Ramos (cell line): ENCODE results near the gene UGT8.

Experiments
- in situ Hi-C: fragments of 300-500 bp; cut with MboI; formaldehyde crosslinking; loops from one replicate; pipeline ENCODE4 v1.14.3; 2022; ENCODE audit warnings: low sequenced_read_pairs; ENCODE audit not compliant: unreplicated experiment

Gene UGT8

DNA sequence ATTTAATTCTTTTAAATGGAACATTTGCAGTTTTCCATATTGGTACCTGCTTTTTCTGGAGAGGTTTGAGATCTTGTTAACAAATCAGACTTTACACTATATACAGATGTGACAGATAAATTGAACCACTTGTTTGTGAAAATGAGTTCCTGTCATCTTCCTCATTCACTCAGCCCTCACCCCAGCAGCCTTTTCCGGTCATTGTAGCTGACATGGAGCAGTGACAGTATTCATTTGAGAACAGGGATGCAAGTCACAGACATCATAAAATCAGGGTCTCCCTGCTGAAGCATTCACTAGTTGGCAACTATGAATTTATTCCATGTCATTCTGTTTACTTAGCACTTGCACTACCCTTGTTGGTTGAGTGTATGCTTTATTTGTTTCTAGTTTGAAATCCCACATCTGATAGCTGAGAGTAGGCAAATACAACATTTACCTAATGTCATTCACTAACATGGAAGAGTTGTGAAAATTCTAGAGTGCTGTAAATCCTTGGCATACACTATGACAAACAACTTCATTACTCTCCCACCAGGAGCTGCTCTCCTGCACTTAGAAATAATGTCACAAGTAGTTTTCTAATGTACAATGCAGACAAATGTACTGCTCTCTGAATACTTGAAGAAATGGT lies 78.9 kb downstream of the UGT8 start:
- in situ Hi-C loops = no loop called here

DNA sequence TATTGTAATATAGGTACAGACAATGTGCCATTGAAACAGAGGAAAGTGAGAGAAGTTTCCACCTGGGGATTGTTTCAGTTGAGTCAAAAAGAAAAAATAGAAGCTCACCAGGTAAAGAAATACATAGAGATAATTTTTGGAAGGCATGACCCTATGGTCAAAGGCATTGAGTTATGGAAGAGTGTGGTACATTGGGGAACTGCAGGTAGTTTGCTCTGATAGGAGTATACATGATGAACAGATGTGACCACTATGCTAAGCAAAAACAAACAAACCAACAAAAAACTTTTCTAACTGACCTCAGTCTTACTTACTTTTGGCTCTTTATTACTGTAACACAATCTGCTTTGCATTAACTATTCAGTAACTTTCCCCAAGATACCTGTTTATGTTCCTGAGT lies 85.9 kb downstream of the UGT8 start:
- in situ Hi-C loops = no loop called here

DNA sequence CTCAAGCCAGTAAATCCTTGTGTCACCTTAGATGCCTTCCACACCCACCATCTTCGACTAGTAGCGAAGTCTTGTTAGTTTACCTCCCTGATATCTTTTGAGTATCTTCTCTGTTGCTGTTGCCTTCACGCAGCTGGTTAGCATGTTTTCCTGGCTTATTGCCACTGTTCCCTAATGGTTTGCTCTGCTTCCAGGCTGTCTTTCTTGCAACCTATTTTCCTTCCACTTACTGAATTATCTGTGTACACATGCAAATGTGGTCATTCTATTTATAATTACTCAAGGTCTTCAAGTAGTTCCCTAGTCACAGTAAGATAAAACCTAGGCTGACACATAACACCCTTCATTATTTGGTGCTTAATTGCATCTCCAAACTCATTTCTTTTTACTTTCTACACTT lies 89.5 kb downstream of the UGT8 start:
- in situ Hi-C loops = no loop called here

DNA sequence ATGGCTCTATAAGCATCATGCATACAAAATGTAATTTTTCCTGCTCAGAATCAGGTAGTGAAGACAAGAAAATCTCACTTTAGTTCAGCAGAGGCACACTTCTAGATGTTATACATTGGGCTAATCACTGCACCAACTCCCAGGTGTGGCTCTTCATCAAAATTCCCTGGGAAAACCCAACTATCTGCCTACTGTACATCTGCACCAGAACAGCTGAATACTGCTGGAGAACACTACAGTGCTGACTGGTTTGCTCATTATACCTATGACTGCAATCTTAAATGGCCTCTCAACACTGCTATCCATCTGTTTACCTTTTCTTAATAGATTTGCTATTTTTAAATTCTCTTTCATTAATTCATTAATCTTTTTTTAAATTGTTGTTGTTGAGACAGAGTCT lies 92.0 kb downstream of the UGT8 start:
- in situ Hi-C loops = loop anchor here (10.0 kb wide), 1 partner anchor 306 kb away; no protein-coding TSS in a partner anchor

DNA sequence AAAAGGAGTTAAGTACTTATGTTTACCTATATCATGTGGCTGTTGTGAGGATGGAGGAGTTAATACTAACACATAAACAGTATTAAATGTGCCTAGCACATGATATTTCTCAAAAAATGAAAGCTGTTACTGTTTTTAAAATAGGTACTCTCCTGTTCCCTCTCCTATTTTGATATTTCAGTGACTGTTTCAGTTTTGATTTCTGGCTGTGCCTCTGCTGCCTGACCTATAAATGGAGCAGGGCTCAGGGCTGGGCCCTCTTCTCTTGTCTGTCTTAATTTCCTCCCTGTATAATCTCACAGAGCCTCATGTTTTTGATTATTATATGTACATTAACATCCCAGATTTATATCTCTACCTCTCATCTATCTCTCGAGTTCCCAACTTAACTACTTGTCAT lies 93.3 kb downstream of the UGT8 start:
- in situ Hi-C loops = loop anchor here (10.0 kb wide), 1 partner anchor 307 kb away; no protein-coding TSS in a partner anchor

DNA sequence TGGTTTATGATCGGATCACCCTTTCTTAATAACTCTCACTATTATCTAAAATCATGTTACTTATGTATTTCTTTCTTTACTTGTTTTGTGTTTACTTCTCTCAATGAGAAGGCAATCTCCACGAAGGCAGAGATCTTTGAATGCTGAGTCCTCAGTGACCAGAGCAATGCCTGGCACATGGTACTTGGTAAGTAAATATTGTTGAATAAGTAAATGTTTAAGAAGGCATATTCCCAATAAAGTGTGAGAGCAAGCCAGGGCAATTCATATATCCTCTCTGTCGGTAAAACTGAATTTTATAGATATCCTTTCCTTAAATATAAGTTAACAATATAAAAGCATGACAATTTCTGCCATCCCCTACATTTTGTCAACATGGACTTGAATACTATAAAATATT lies 94.4 kb downstream of the UGT8 start:
- in situ Hi-C loops = loop anchor here (10.0 kb wide), 1 partner anchor 308 kb away; no protein-coding TSS in a partner anchor

DNA sequence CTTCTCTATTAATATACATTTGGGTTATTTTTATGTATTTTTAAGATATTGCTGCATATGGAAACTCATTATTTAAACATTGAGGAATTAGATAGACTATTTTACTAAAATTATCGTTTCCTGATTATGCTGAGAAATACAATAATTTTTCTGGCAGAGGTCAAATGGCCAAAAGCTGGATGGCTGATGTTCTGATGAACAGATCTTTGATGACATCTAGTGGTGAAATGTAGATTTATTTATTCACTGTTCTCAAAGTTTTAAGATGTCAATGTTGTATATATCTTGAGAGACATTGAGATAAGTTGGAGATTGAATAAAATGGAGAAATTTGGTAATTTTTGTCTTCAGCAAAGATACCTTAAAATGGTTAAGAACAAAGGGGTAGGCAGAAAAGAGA lies 96.2 kb downstream of the UGT8 start:
- in situ Hi-C loops = loop anchor here (10.0 kb wide), 1 partner anchor 310 kb away; no protein-coding TSS in a partner anchor

DNA sequence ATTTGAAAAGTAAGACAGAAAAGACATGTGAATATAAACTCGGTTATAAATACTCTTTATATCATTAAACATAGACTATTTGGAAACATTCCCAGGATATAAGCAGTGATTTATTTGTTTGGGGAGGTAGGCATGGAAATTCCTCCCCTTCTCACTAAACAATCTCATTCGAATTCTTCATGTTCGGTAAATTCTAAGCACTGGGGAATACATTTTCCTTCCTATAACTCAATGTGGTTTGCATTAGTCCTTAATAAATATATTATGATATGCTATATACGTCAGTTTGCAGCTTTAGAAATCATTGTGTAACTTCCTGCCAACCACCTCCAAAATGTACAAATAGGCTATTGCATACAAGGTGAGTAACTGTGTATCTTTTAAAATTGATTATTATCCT lies 99.6 kb downstream of the UGT8 start:
- in situ Hi-C loops = loop anchor here (10.0 kb wide), 1 partner anchor 313 kb away; no protein-coding TSS in a partner anchor

DNA sequence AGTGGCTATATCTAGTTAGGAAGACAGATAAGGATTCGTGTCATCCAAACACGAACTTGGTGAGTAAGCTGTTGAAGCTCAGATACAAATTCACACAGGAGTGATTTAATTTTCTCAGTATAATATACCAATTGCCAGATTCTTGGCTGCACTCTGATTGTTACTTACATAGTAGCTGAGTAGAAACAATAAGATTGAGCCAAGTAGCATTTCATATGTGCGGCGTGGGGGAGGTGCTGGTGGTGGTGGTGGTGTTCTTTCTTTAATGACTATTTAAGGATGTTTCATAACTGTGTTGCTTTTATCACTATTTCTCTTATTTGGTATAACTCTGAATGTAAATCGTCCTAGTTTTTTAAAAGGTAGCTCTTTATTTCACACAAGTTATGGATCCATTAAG lies 102.9 kb downstream of the UGT8 start:
- in situ Hi-C loops = no loop called here

DNA sequence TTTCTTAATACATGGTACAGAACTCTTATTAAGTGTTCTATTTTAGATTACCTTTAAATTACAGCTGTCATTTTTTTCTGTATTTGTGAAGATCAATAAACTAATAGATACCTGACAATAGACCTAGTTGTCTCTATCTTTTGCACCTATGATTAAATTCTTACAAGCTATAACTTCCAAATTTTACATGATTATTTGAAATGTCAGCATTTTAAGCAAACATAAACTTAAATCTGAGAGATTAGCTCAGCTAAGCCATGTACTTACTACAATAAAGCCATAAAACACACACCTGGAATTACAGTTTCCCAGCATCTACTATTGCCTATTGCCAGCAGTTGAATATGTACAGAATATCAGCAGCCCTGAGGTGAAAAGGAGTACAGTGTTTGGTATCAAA lies 118.8 kb downstream of the UGT8 start:
- in situ Hi-C loops = no loop called here

DNA sequence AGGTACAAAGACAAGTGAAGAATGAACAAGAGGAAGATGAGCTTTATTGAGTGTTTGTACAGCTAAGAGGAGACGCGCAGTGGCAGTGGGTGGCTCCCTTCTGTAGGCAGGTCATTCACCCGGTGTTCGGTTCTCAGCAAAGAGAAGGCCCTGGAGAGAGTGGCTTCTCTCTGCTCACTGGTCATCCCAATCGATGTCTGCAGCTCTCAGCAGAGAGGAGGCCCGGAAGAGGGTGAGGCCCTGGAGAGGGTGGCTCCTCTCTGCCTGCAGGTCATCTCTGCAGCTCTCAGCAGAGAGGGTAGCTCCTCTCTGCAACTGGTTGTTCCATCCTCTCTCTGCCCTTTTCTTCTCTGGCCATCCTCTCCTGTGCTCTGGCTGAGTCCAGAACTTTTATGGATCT lies 126.5 kb downstream of the UGT8 start:
- in situ Hi-C loops = no loop called here

DNA sequence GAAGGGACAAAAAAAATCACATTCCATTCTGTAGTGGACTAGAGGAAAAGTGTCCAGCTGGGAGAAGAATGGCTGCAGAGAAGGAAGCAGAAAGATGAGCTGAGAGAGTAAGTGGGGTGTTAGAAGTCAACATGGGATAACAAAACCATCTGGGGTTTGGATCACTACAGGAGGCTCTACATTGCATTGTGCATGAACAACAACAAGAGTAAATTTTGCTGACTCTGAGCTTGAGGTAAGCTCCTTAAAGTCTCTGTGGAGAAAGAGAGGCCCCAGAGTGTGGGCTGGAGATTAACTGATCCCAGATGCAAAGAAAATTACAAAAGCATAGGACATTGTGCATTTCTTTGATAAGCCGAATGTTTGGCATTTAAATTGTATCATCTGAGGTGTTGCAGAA lies 128.9 kb downstream of the UGT8 start:
- in situ Hi-C loops = no loop called here
